HepG2 (cell line): ENCODE results near the gene FGFR4. TPM values are rescaled to one million over a fixed set of nuclear protein-coding genes. Genes with fewer than 3 reads are reported as not detected.

ENCODE experiments used
- ATAC-seq: fragments of 200-7000 bp; cut with Tn5 transposase; 3 replicates; pipeline ENCODE4 v1.9.1; 2020; ENCODE audit warnings: mild to moderate bottlenecking, moderate library complexity
- BruUV-seq: library from RNA; stranded (reverse); fragments of 400-500 nt; replicated peaks from 2 replicates; lab custom pipeline; 2021; lab: Mats Ljungman, UMichigan
- CTCF ChIA-PET: fragments of 300-600 bp; formaldehyde crosslinking; extraction: SDS; loops from one replicate; lab custom pipeline; 2021; ENCODE audit warnings: low total read pairs, inconsistent platforms, low intra/inter-chr PET ratio; lab: Yijun Ruan, JAX
- POLR2A ChIA-PET: fragments of 350-600 bp; sonication (Branson Sonifier 250); formaldehyde crosslinking; loops from one replicate; lab custom pipeline; 2020; ENCODE audit warnings: antibody characterized with exemption, inconsistent platforms; lab: Yijun Ruan, JAX
- DNase-seq: peaks from one replicate; pipeline ENCODE4 v3.0.0-alpha.2; 2015; ENCODE audit warnings: low spot score
- FAIRE-seq: peaks from 3 replicates; lab custom pipeline; 2011; peaks lifted over from hg19 to GRCh38; lab: Jason Lieb, UNC
- H2AFZ ChIP-seq: one replicate; pipeline ENCODE4 v1.6.1; 2011; ENCODE audit warnings: low read length, inconsistent platforms
- H3K27ac ChIP-seq: fragments of 300-600 bp; 3 replicates; pipeline ENCODE4 v1.8.0; 2011; ENCODE audit warnings: mixed run types, mild to moderate bottlenecking, mixed read lengths, low read length, inconsistent platforms; ENCODE audit not compliant: insufficient read depth; ENCODE audit errors: extremely low read length
- H3K27me3 ChIP-seq, 2 experiments: fragments of 200-600 bp in 1 of 2; 2 replicates in 1 of 2; 3 replicates in 1 of 2; pipeline versions ENCODE4 v1.6.0 to v1.8.0; 2011; ENCODE audit warnings: low read length in 2 of 2, mild to moderate bottlenecking in 2 of 2, moderate library complexity in 2 of 2, inconsistent platforms in 1 of 2; ENCODE audit not compliant: insufficient read depth in 2 of 2, control insufficient read depth in 1 of 2
- H3K36me3 ChIP-seq, 2 experiments: fragments of 200-600 bp in 1 of 2; replicated peaks in 1 of 2; 2 replicates in 1 of 2; 3 replicates in 1 of 2; pipeline versions ENCODE4 v1.5.1 to v1.8.0; 2011; ENCODE audit warnings: low read length in 2 of 2, inconsistent platforms in 1 of 2; ENCODE audit not compliant: insufficient read depth in 2 of 2, control insufficient read depth in 1 of 2
- H3K4me1 ChIP-seq: 2 replicates; pipeline ENCODE4 v1.5.1; 2012; ENCODE audit warnings: low read length, inconsistent platforms; ENCODE audit not compliant: insufficient read depth
- H3K4me2 ChIP-seq: 2 replicates; pipeline ENCODE4 v1.6.0; 2011; ENCODE audit warnings: low read depth, low read length, inconsistent platforms
- H3K4me3 ChIP-seq, 3 experiments: fragments of 200-600 bp in 1 of 3; sonication (generic), shearing (Covaris generic) in 1 of 3; replicated peaks in 1 of 3; 2 replicates each; pipeline ENCODE4 v1.5.1; 2011 to 2016; ENCODE audit warnings: low read length in 3 of 3, inconsistent platforms in 2 of 3, low read depth in 2 of 3, mild to moderate bottlenecking in 2 of 3, control low read depth in 1 of 3, mixed read lengths in 1 of 3; ENCODE audit not compliant: insufficient read depth in 1 of 3
- H3K79me2 ChIP-seq: one replicate; pipeline ENCODE4 v1.6.1; 2011; ENCODE audit warnings: low read length, inconsistent platforms; ENCODE audit not compliant: insufficient read depth
- H3K9ac ChIP-seq: 2 replicates; pipeline ENCODE4 v1.6.0; 2011; ENCODE audit warnings: mild to moderate bottlenecking, low read depth, low read length, inconsistent platforms; ENCODE audit not compliant: insufficient read depth
- H3K9me3 ChIP-seq: 2 replicates; pipeline ENCODE4 v1.5.1; 2012; ENCODE audit warnings: mild to moderate bottlenecking, low read length
- H4K20me1 ChIP-seq: 2 replicates; pipeline ENCODE4 v1.6.0; 2011; ENCODE audit warnings: inconsistent platforms, mild to moderate bottlenecking, low read length, moderate library complexity; ENCODE audit not compliant: insufficient read depth
- ARNT ChIP-seq: fragments of 450-650 bp; IDR thresholded peaks from 2 replicates; pipeline ENCODE4 v1.6.1; 2017
- CENPX ChIP-seq: sonication (generic); formaldehyde crosslinking; IDR thresholded peaks from 2 replicates; pipeline ENCODE4 v1.9.0; 2021; ENCODE audit warnings: mild to moderate bottlenecking, missing genetic modification reagents, moderate library complexity
- HMGXB3 ChIP-seq: sonication (generic); formaldehyde crosslinking; IDR thresholded peaks from 2 replicates; pipeline ENCODE4 v1.4.0; 2020; ENCODE audit warnings: missing genetic modification reagents, borderline replicate concordance
- PAF1 ChIP-seq: IDR thresholded peaks from 2 replicates; pipeline ENCODE4 v1.6.1; 2016; ENCODE audit warnings: missing genetic modification reagents, missing compliant biosample characterization
- THAP8 ChIP-seq: sonication (generic); formaldehyde crosslinking; IDR thresholded peaks from 2 replicates; pipeline ENCODE4 v1.5.1; 2020; ENCODE audit warnings: missing genetic modification reagents, mild to moderate bottlenecking, borderline replicate concordance
- ZNF605 ChIP-seq: sonication (generic); formaldehyde crosslinking; IDR thresholded peaks from 2 replicates; pipeline ENCODE4 v1.8.0; 2022; ENCODE audit warnings: mild to moderate bottlenecking, missing genetic modification reagents
- WGBS: methylation state at CpG from one replicate; pipeline ENCODE4 v1.1.6; 2017; ENCODE audit warnings: low lambda C conversion rate; 5-methylcytosine and 5-hydroxymethylcytosine counted together
- in situ Hi-C: cut with HindIII; loops from 2 replicates; pipeline ENCODE4 v1.10.0; 2017; ENCODE audit warnings: low pct_unique_long_range_greater_than_20kb; ENCODE audit not compliant: extremely low pct_ligation_motif_present
- intact Hi-C: fragments of 100-400 bp; cut with micrococcal nuclease; formaldehyde crosslinking; loops from one replicate; pipeline ENCODE4 v1.10.0; 2022; ENCODE audit not compliant: unreplicated experiment
- polyA plus RNA-seq, 8 experiments: library from polyadenylated mRNA; depleted of rRNA in 3 of 8; stranded (reverse) in 7 of 8; unstranded in 1 of 8; fragments of >200 nt; fragmentation: Illumina TruSeq in 4 of 8; extraction: Trizol in 4 of 8; gene quantifications; 2 replicates each; pipeline versions ENCODE4 v1.2.1 to v1.2.3, GENCODE V29; 2011 to 2016; ENCODE audit warnings: low read depth in 4 of 8, missing spikeins in 1 of 8, mixed read lengths in 1 of 8; ENCODE audit not compliant: insufficient read depth in 1 of 8
- total RNA-seq, 5 experiments: library from RNA; depleted of rRNA; stranded (reverse); fragments of >200 nt; fragmentation: Illumina TruSeq; extraction: Trizol; gene quantifications; 2 replicates each; pipeline ENCODE4 v1.2.3, GENCODE V29; 2016; ENCODE audit warnings: low read depth in 1 of 5
- TF ChIP-seq, protein P1 (sequence below): fragments of 450-650 bp; IDR thresholded peaks from 2 replicates; pipeline ENCODE4 v1.6.1; 2017

The FGFR4 gene
- total and polyA plus RNA-seq, 2 of the 13 experiments (the other 11 are each of a cell fraction or from before 2014, with no cell fraction given), result 129 to 219 TPM

DNA sequence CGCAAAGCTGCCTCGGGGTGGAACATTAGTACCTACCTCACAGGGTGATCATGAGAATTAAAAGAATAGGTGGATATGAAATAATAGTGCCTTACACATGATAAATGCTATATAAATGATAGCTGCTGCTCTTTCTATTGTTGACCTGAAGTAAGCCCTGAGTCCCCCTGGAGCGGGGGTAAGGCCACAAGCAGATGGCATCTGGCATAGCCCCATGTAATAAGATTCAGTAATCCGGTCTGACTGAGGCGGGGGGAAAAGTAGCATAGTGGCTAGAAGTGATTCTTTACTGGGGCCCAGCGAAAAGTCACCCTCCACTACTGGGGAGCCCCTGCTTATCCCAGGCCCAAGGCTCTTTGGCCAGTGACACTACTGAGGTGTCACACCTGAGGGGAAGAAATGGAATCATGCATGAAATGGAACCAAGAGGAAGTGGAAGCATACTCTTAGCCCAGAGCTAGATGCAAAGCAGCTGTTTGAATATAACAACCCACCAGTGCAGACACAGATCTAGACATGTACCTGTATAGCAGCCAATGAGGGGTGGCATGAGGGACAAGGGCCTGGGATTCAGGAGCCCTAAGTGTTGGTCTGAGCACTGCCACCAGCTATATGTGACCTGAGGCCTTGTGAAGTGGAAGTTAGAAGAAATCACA lies 16.1 kb upstream of the FGFR4 start:
- H3K4me3 ChIP-seq, result no peak overlapping the region
- no peak overlapping the region for H3K27ac ChIP-seq
- TF ChIP-seq ZNF605 (CRISPR knock-in tag) (no peak), PAF1 (no peak), THAP8 (CRISPR knock-in tag) (no peak), HMGXB3 (CRISPR knock-in tag) (no peak), ARNT (no peak), CENPX (CRISPR knock-in tag) (no peak)
- TF ChIP-seq, protein P1, sequence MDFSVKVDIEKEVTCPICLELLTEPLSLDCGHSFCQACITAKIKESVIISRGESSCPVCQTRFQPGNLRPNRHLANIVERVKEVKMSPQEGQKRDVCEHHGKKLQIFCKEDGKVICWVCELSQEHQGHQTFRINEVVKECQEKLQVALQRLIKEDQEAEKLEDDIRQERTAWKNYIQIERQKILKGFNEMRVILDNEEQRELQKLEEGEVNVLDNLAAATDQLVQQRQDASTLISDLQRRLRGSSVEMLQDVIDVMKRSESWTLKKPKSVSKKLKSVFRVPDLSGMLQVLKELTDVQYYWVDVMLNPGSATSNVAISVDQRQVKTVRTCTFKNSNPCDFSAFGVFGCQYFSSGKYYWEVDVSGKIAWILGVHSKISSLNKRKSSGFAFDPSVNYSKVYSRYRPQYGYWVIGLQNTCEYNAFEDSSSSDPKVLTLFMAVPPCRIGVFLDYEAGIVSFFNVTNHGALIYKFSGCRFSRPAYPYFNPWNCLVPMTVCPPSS, result no peak
- no peaks in the 10 kb centered on the region for H3K79me2 ChIP-seq
- H3K9ac ChIP-seq, result no peak overlapping the region
- ChIA-PET POLR2A (interaction anchor here (0.9 to 13.3 kb wide), 5 partner anchors 16 to 65 kb away, joined by 3 to 119 read pairs (median 4); partner anchors contain the start of genes FGFR4 and UIMC1), CTCF (interaction anchor here (2.4 kb wide), 1 partner anchor 42 kb away, joined by 54 read pairs; no protein-coding TSS in a partner anchor)
- no peak overlapping the region for H3K4me2 ChIP-seq
- DNase-seq (no peak), FAIRE-seq (no peak), ATAC-seq (no peak)
- WGBS, result 99% methylated on average over 6 of the region's 6 CpGs
- H3K4me1 ChIP-seq, result peaks cover 16% of the 10 kb centered on the region
- intact Hi-C loops (no loop called here), in situ Hi-C loops (loop anchor here (5.0 kb wide), 1 partner anchor 42 kb away; no protein-coding TSS in a partner anchor)
- H3K9me3 ChIP-seq, result no peaks in the 10 kb centered on the region
- H2AFZ ChIP-seq, result no peak overlapping the region
- H3K36me3 ChIP-seq, result no peaks in the 10 kb centered on the region
- H4K20me1 ChIP-seq, result no peaks in the 10 kb centered on the region
- H3K27me3 ChIP-seq, result no peaks in the 10 kb centered on the region
- BruUV-seq, result no TSS peak
